NB4 (cell line): ENCODE data around the gene CDKAL1.
A peak's percentile ranks its signal among the peaks of the same experiment; 100 is the strongest.

Experiments used
- DNase-seq: peaks from one replicate; pipeline ENCODE4 v3.0.0; 2010; ENCODE audit warnings: low read depth
- H3K4me3 ChIP-seq: one replicate; pipeline ENCODE4 v1.5.1; 2011; ENCODE audit warnings: mild to moderate bottlenecking, low read depth, low read length, moderate library complexity
- MYC ChIP-seq: IDR thresholded peaks from 2 replicates; pipeline ENCODE4 v1.6.1; 2011; ENCODE audit warnings: low read depth, low read length
- POLR2A ChIP-seq: IDR thresholded peaks from 2 replicates; pipeline ENCODE4 v1.6.1; 2011; ENCODE audit warnings: mild to moderate bottlenecking; ENCODE audit not compliant: insufficient read length; ENCODE audit errors: extremely low read depth
- TF ChIP-seq, protein P1 (sequence below): IDR thresholded peaks from one replicate; pipeline ENCODE4 v1.5.1; 2012; ENCODE audit warnings: low read depth, low read length
- TF ChIP-seq, protein P2 (sequence below): IDR thresholded peaks from 2 replicates; pipeline ENCODE4 v1.6.1; 2011; ENCODE audit warnings: low read depth, low read length

Gene CDKAL1

DNA sequence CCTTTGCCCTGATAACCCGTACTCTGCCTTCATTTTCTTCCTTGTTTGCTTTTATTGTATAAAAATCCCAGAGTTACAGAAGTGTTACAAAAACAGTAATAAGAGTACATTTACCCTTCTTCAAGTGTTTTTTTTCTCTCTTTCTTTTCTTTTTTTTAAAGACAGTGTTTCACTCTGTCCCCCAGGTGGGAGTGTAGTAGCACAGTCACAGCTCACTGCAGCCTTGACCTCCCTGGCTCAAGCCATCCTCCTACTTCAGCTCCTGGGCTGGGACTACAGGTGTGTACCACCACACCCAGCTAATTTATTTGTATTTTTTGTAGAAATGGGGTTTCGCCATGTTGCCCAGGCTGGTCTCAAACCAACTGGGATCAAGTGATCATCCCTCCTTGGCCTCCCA is 402.7 kb downstream of the CDKAL1 start:
- DNase-seq = no peak
- no peak overlapping the region for H3K4me3 ChIP-seq
- TF ChIP-seq MYC (no peak), POLR2A (no peak)
- TF ChIP-seq, protein P1, sequence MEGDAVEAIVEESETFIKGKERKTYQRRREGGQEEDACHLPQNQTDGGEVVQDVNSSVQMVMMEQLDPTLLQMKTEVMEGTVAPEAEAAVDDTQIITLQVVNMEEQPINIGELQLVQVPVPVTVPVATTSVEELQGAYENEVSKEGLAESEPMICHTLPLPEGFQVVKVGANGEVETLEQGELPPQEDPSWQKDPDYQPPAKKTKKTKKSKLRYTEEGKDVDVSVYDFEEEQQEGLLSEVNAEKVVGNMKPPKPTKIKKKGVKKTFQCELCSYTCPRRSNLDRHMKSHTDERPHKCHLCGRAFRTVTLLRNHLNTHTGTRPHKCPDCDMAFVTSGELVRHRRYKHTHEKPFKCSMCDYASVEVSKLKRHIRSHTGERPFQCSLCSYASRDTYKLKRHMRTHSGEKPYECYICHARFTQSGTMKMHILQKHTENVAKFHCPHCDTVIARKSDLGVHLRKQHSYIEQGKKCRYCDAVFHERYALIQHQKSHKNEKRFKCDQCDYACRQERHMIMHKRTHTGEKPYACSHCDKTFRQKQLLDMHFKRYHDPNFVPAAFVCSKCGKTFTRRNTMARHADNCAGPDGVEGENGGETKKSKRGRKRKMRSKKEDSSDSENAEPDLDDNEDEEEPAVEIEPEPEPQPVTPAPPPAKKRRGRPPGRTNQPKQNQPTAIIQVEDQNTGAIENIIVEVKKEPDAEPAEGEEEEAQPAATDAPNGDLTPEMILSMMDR = no peak
- TF ChIP-seq, protein P2, sequence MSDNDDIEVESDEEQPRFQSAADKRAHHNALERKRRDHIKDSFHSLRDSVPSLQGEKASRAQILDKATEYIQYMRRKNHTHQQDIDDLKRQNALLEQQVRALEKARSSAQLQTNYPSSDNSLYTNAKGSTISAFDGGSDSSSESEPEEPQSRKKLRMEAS = no peak

DNA sequence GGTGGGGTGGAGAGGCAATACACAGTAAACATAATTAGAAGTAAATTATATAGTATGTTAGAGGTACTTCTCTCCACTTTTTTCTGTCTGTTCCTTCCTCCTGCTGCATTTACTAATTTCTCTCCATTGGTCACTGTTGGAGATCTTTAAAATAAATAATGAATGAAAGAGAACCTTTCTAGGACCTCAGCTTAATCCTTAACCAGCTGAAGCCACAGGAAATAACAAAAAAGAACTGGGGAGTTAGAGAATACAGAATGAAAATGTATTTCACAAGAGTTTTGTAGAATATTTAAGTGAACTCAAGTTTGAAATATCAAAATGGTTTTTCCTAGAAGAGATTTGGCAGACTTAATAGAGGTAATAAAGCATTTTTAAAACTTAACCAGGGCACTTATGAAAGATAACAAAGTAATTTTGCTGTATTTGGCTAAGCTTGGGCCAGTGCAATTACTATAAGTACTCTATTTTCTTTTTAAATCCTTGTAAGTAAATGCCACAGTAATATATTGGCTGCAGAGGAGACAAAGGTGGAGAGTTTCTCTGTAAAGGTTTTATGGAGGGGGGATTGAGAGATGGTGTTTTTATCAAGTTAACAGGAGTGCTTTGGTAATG is 405.0 kb downstream of the CDKAL1 start:
- no peak for DNase-seq
- TF ChIP-seq, protein P2 = no peak
- TF ChIP-seq POLR2A (no peak), MYC (no peak)
- TF ChIP-seq, protein P1 = no peak
- no peak overlapping the region for H3K4me3 ChIP-seq

DNA sequence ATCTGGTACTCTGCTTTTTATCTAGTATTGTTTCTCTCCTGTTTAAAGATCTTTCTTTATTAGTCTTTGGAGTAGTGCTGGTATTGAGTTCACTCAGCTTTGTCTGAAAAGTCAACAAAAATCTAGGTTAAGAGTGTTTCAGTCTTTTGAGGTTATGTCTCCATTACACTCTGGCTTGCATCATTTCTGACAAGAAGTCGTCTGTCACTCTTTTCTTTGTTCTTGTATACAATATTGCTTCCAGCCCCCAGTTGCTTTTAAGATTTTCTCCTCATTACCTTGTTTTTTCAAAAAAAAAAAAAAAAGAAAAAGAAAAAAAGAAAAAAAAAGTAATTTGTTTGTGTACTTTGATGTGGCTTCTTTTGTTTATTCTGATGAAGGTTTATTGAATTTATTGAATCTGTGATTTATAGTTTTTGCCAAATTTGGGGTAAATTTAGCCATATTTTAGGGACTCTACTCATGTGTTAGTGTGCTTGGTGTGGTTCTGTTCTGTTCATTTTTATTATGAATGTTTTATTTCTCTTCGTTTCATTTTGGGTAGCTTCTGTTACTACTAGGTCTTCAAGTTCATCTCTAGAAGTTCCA is 408.9 kb downstream of the CDKAL1 start:
- no peak overlapping the region for H3K4me3 ChIP-seq
- peak; percentile 4 for DNase-seq
- TF ChIP-seq, protein P1 = no peak
- TF ChIP-seq MYC = no peak
- no peak for TF ChIP-seq POLR2A
- TF ChIP-seq, protein P2 = no peak

DNA sequence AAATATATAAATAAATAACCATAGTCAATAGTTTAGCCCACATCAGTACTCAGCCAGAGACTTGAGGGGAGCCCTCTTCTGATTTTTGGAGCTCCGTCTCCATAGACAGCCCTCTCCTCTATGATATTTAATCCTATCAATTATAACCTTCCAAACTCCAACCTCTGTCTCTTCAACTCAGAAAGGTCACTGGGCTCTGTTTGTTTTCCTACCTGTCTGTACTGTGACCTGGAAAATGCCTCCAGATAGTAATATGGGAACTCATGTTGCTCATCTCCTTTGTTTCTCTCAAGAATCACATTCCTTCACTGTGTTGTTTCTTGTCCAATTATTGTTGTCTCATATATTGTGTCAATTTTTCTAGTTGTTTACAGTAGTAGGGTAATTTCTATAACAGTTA is 409.7 kb downstream of the CDKAL1 start:
- DNase-seq = no peak
- no peak overlapping the region for H3K4me3 ChIP-seq
- TF ChIP-seq POLR2A = no peak
- TF ChIP-seq MYC = no peak
- TF ChIP-seq, protein P1 = no peak
- TF ChIP-seq, protein P2 = no peak

DNA sequence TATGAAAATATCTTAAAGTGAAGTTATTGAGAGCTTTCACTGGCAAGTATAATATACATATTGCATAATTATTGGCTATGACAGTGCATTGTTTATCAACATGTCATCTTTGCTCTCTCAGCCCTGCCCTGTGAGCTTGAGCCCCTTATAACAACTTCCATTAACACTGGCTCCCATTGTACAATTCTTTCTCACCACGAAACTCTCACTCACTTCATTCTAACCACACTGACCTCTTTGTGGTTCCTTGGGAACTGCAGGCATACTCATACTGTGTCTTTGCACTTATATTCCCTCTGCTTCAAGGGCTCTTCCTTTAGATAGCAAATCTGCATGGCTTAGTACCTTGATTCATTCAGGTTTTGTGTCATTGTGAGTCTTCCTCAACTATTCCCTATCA is 411.8 kb downstream of the CDKAL1 start:
- peak; percentile 60 for DNase-seq

More for the DNA sequence above, 411.8 kb downstream of the CDKAL1 start:
- H3K4me3 ChIP-seq = no peak overlapping the region
- TF ChIP-seq POLR2A (no peak), MYC (no peak)
- TF ChIP-seq, protein P2 = no peak
- TF ChIP-seq, protein P1 = no peak
